ENCODE results near the gene ATP11A.

Gene ATP11A

DNA sequence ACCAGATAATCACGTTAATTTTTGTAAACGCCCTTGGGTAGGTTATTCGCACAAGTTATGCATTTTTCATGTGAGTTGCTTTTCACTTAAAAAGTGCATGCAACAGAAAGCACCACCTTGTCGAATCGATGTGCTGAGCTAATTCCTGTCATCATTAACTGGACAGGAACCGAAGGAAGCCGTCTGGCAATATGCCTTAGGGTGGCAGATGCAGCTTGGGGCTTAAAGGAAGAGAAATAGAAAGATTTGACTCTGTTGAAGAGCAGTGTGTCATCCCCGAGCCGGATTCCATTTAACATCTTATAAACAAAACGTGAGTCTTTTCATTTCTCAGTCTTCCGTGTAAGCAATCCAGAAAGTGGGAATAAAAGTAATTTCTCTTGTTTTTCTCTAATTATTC lies 70.0 kb downstream of the ATP11A start:
- no peak for DNase-seq (ENCODE audit: low read depth, low spot score)

DNA sequence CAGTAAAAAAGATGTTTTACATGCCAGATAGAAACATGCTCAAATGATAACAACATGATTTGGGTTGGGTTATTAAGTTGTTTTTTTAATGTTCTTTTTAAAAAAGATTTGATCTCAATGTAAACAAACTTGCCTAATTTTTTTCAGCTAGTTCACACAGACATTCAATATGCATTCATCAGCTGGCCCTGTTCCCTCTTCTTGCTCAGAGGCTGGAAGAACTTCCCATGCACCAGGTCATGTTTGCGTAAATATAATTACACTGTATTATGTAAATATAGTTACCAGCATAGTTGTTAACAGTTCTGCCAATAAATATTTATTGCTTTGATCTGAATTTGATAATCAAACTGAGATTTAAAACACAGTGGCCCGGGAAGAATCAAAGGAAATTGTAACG lies 70.6 kb downstream of the ATP11A start:
- no peak for DNase-seq (ENCODE audit: low read depth, low spot score)

DNA sequence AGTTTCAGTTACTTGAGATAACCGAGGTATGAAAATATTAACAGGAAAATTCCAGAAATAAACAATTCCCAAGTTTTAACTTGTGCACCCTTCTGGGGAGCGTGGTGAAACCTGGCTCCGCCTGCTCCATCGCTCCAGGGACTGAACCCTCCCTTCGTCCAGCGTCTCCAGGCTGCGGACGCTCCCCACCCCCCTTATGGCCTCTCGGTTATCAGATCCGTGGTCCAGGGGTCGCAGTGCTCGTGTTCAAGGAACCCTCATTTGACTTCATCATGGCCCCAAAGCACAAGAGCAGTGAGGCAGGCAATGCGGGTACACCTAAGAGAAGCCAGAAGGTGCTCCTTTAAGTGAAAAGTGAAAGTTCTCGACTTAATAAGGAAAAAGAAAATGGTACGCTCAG lies 71.1 kb downstream of the ATP11A start:
- no peak for DNase-seq (ENCODE audit: low read depth, low spot score)

DNA sequence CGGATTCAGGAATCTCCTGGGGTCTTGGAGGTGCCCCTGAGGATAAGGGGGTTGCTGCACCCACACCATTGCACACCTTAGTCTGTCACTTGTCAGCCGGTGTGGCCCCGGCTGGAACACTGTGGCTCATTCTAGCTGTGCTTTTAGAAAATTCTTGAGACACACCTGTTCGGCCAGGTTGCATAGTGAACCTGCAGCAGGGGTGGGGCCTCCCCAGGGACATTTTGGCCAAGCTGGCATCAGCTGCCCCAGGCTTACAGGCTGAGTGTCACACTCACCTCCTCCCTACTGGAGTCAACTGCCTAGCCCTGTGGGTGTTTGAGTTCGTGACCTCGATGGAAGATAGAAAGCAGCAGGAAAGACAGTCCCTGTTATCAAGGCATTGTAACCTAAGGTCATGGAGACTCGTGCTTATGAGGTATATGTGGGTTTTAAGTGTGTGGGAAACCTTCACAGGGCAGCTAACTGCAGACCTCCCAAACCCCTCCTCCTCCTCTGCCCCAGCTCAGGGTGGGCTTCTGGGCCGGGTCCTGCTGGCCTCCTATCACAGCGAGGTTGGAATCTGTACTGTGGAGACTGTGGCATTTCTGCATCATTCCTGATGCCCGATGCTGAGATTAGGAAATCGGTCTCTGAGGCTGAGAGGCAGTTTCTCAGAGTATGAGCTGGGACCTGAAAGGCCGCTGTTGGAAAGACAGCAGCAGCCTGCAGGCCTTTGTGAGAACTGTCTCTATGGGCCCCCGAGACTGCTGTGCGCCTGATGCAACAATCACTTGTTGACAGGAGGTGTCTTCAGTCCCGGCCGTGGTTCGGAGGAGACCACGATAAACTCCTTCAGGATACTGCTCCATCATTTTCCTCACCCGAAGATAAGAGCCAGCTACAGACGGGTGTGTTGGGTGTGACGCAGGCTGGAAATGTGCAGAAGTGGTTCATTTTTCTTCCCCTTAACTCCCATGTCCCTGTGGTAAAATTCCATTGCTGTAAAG lies 72.2 kb downstream of the ATP11A start:
- DNase-seq (ENCODE audit: low read depth, low spot score): no peak

DNA sequence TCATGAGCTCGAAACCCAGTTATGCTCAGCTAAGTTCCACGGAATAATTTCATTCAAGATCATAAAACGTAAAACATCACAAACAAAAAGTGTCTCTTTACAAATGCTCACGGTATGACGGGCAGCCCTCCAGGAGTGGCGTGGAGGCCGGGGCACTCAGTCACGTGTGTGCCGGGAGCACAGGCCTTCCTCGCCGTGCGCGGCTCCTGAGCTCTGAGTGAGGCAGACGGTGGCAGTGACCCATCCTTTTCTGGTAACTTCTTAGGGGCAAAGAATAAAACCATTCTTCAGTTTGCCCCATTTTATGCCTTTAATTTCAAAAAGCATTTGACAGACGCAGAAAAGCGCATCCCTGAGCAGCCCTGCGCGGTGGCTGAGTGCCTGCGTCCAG lies 72.8 kb downstream of the ATP11A start:
- no peak for DNase-seq (ENCODE audit: low read depth, low spot score)

DNA sequence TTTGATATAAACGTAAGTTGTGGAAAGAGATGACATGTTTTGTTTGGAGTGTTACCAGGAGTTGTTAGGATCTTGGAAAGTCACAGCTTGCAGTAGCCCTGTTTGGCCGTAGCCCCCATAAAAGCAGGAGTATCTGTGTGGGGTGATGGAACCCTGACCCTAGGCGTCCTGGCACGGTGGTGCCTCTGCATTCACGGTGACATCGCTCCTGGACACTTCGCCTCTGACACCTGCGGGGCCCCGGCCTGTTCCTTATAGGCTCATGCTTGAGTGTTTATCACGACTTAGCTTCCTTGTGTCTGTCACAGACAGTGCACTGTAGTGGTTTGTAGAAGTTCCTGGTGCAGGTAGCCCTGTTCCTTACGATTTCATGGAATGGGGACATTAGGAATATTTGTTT lies 74.2 kb downstream of the ATP11A start:
- DNase-seq (ENCODE audit: low read depth, low spot score): no peak

DNA sequence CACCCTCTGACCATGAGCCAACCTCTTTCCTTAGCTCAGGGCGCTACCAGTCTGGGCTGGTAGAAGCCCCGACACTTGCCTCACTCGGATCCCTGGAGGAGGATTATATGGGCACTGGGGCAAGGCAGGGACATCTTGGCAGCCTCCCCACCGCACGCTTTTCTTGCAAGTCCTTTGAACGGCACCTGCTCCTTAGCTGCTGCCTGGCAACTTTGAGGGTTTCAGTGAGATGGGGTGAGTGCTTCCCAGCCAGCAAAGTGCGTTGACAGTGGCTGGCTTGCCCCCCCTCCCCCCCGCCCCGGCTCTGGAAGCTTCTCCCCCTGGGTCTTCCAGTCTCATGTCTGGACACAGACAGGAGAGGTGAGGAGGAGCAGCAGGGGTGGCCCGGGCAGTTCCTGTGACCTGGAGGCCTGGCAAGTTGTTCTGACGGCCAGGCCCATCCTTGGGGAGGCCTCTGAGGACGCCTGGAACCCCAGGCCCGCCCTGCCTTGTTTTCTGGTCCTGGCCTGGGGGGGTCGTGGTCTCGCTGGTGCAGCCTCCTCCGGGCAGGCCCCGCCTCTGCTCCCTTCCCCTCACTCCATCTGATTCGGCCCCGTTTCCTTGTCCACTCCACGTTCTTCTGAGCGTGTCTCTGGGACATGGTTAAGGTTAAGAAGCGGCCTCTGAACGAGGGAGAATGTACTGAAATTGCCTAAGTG lies 75.2 kb downstream of the ATP11A start:
- DNase-seq (ENCODE audit: low read depth, low spot score): no peak

DNA sequence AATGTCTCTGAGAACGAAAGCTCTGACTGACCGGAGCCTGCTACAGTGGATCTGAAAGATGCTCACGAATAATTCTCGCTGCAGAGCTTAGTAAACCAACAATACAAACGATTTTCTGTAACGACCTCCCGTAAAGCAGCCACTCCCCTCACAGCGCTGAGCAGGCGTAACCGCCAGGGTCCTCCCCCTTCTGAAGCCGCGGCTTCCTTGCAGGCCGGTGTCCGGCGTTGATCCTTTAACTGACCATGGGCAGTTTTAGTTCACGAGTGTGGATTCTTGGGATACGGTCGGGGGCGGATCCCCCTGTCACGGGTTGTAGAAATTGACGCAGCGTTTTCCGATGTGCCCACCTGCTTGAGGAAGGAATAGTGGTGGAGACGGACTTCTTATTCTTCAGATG lies 75.9 kb downstream of the ATP11A start:
- DNase-seq (ENCODE audit: low read depth, low spot score): no peak

DNA sequence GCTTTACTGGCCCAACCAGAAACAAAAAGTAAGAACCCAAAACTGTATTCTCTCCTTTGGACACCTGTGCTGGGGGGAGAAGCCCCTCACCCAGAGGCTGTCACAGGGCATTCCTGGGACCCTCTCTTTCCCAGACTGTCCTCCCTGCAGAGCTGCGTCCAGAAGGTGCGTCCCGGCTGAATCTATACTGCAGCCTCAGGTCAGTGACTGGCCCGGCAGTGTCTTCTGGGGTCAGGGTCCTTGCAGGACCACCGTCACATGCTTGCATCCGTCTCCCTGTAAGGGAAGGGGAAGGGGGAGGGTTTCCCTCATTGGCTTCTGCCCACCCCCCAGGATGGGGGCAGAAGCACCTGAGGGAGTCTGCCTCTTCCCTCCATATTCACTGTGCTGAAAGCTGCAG lies 76.5 kb downstream of the ATP11A start:
- no peak for DNase-seq (ENCODE audit: low read depth, low spot score)

DNA sequence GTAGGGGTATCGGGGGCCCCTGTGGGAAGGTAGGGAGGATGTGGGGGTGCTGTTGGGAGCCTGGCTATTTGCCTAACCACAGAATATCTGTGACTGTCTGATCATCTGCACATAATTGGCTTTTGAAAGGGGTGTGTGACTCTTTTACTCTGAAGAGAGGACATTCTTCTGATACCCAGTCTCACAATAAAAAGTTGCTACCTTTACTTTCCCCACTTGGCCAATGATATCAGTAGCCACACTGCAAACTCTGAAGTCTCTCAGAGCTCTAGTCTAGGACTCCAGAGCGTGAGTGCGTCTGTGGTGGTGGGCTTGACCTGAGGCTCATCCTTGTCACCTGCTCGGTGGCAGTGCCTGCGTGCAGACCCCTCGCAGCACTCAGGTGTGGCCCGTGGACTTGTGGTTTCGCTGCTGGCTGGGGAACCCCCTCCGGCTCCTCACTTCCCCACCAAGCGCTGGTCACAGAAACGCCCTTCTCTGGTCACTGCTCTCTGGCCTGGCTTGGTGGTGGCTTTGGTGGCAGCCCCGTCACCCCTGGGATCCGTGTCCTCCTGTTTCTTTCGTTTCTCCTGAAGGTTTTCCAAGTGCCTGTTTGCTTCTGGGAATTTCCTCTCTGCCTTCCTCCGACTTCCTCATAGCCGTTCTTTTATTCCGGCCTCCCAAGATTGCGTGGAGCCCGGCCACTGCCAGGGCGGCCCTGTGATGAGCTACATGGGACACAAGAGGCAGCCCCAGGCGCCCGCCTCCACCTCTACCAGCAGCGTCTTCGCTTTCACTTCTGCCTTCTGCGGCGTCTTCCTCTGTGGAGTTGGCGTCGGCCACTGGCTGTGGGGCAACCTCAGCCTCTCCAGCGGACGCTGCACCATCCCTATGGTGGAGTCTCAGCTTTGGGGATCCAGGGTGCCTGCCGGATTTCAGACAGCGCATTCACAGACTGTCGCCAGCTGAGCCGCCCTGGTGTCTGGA lies 78.0 kb downstream of the ATP11A start:
- no peak for DNase-seq (ENCODE audit: low read depth, low spot score)

DNA sequence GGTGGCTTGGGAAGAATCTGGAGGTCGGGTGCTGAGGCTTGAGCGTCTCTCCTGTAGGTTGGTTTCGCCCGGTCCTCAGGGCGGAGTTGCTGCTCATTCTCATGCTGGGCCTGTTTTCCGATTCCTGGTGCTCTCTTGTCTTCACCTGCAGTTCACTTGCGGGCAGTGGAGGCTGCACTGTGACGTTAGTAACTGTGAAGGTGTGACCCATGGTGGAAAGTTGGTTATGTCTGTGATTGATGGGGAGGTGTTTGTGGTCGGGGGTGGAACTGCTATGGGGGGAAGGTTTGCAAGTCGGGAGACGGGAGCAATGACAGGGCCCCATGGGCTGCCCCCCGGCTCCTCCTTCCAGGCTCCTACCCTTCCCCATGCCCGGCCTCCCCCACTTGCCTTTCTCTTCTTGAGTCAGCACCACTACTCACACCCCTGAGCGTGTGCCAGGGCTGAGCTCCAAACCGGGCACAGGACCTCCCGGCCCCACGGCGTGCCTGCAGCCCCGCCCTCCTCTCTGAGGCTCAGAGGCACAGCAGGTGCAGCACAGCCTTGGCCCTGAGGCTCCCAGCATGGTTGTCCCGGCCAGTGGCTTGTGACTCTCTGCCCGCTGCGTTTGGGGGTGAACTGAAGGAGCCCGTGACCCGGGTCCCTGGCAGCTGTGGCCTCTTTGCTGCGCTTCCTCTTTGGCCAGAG lies 79.1 kb downstream of the ATP11A start:
- DNase-seq (ENCODE audit: low read depth, low spot score): no peak

DNA sequence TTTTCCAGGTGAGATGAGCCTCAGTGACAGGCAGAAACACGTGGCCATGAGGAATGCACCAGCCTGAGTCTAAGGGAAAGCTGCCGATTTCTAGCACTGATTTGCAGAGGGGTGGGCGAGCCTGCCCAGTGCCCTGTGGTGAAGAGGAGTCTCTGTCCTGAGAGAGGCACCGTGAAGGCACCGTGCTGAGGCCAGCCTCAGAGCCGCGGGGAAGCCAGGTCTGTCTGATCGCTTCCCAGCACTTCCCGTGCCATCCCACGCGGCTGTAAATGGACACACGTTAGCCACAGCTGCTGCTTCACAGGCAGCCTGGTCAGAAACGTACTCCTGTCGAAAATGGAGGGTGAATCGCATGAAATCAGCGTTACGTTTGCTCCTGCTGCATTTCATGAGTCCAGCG lies 79.8 kb downstream of the ATP11A start:
- no peak for DNase-seq (ENCODE audit: low read depth, low spot score)

DNA sequence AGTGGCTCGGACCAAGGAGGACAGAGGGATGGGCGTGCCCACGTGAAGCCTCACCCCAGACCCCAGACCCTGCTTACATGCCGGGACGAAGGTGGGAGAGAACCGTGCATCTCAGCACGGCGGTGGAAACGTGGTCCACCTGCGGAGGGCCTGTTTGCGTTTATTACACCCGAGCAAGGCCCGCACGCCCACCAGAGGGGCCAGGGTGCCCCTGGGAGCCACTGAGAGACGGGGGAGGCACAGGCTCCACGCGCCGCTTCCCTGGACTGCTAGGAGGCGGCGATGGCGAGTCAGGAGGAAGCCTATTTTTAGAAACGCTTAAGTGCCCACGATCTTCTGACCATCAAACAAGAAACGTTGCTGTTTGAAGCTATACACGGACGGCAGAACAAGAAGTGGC lies 80.7 kb downstream of the ATP11A start:
- no peak for DNase-seq (ENCODE audit: low read depth, low spot score)

DNA sequence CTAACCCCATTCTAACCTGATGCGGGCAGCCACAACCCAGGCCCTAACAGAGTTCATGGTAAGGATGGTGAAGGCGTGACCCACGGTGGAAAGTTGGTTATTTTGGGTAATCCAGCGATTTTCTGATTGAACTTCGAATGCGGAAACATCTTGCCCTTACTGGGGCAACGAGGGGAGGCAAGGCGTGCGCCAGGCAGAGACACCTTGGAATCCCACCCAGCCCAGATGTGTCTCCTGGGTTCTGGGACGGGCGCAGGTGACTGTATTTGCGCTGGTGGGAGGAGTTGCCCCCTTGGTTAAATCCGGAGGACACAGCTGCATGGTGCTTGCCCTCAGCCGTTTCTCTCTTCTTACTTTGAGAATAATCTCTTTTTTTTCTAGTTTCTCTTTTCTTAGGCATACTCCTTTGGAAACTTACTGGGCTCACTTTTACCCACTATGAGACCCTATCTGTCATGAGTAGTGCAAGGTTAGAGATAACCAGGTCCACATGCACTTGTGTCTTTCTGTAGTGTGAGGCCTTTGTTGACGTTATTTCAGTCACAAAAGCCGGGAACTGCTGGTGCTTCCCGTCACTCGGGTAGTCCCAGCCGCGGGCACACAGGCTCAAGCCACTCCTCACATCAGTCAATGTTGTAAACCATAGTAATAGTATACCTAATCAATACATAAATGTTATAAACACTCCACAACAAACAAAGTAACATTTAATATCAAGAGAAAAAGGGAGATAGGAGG lies 81.5 kb downstream of the ATP11A start:
- DNase-seq (ENCODE audit: low read depth, low spot score): no peak

DNA sequence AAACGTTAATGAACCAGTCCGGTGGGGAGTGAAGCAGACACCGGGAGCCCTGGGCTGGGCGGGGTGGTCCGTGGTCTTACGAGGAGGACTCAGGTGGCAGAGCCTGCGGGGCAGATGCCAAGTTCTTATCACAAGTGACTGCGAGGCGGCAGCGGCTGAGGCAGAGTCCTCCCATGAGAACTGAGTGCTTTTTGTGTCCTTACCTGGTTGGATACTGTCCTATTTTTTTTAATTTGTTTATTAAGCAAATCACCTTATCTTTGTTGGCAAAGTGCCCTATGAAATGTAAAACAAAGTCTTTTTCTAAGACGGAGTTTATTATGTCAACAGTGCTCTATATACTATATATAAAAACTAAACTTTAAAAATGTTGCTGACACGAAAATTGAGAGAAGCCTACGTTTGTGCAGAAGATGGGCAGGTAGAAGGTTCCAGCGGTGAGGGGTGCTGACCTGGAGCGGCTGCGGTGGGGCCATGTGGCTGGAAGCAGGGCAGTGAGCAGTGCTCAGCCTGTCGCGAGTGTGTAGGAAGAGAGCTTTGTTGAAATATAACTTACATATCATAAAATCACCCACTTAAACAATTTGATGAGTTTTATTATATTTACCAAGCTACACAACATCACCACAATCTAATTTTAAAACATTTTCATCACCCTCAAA lies 82.2 kb downstream of the ATP11A start:
- DNase-seq (ENCODE audit: low read depth, low spot score): no peak

DNA sequence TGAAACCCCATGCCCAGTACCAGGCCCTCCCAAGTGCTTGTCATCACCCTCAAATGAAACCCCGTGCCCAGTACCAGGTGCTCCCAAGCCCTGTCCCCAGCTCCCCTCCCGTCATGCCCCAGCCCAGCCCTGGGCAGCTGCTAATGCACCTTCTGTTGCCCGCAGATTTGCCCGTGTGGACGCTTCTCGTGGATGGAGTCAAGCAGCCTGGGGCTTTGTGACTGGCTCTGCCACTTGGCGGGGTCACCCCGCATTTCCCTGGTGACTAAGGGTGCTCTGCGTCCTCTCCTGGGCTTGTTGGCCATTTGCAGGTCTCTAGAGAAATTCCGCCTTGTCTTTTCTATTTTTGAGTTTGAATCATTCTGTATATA lies 82.7 kb downstream of the ATP11A start:
- no peak for DNase-seq (ENCODE audit: low read depth, low spot score)

DNA sequence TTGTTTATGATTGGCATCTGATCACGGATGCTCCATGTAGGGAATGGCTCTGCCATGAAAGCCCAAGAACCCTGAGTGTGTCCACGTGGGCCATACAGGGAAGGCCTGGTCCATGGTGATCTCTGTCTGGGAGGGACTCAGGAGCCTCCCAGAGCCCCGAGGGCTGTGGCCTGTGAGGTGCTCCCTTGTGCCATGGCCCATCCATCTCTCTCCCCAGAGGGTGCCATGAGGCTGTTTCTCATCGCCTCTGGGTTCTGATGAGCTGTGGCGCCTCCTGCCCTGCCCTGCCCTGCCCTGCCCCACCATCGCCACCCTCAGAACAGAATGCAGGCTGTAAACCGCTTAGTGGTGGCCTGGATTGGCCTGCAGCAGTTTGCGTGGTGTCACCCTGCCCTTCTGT lies 83.1 kb downstream of the ATP11A start:
- no peak for DNase-seq (ENCODE audit: low read depth, low spot score)

DNA sequence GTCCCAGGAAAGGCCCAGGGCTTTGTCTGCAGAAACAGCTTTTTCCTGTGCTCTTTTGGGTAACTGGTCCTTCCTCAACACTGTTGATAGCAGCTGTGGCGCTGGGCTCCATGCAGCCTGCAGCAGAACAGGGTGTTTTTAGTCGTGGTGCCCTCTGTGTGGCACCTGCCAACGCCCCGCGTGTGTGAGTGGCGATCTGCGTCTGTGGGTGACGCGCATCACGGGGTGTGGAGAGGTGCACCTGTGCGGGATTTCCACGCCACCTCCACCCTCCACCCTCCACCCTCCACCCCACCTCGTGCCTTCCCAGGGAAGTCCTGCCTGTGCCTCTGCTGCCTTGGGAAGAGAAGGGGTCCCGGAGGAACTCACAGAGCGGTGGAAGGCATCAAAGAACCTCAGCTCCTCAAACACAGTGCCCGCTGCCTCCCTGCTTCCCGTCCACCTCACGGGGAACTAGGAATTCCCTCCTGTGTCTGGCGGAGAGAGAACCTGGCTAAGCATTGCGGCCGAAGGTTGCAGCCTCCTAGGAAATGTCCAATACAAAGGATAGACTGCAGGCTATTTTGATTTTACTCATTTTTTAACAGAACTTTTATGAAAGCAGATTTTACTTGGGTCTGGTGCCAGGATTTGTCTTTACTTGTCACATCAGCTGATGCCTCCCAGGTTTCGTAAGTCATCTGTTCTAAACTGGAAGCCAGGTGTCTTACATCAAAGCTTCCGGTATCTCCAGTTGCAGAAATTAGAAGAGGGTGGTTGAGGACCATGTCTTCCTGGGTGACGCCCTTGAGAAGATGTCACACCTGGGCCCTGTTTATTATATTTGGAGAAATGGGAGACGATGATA lies 84.0 kb downstream of the ATP11A start:
- DNase-seq (ENCODE audit: low read depth, low spot score): no peak

DNA sequence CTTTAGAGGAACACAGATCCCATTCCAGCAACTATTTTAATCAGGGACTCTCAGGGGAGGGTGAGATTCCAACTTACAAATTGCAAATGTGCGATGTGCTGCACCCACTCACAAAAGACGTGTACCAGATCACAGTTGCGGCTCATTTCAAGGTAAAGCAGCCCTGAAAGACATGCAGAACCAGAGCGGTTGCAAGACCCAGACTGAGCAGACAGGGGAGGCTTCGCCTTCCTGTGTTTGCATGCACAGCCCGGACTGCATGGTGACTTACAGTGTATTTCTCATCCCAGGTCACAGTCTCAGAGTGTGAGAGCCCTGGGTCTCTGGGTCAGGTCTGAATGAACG lies 84.6 kb downstream of the ATP11A start:
- no peak for DNase-seq (ENCODE audit: low read depth, low spot score)

All from smooth muscle cell of the brain vasculature (primary cell).